HG03565 (cell line): ENCODE data around the gene ACADM.
A peak's percentile ranks its signal among the peaks of the same experiment; 100 is the strongest.
"Not testable (repeated sequence)": the region's sequence is repeated elsewhere in the genome, so short reads cannot be mapped to it uniquely, and the experiment has no call there.

Source experiments
- ATAC-seq: cut with Tn5 transposase; IDR thresholded peaks from one replicate; pipeline ENCODE4 v1.9.1; 2021; ENCODE audit warnings: mild to moderate bottlenecking, moderate library complexity; ENCODE audit not compliant: unreplicated experiment

Gene ACADM

DNA sequence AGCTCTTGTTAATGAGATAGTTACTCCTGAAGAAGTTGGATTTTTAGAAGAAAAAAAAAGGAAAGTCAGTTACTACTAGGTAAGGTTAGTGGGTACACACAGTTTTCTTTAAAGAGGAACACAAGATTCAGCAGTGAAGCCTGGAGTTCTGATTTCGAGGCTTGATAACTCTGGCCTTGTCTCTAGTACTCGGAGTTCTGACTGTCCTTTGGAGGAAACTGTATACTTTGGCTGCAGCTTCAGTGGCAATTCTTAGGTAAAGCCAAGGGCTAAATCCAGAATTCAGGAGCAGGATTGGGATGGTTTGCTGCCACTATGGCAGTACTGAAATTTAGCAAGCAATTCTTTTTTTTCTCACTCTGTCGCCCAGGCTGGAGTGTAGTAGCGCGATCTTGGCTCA is 9.2 kb downstream of the ACADM start:
- no peak for ATAC-seq

DNA sequence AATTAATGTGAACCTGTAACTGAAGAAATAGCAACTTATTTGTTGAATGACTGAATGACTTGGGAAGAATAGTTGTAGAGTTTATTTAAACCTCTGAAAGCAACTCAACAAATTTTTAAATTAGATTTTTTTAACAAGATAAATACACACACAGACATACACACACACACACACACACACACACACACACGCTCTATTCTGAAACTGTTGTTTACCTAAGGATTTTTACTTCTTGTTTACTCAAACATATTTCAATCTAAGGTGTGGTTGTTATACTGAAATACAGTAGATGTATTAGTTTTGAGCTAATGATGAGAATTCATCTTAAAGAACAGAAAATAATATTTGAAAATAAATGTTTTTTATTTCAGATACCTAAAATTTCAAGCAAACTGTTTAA is 11.5 kb downstream of the ACADM start:
- ATAC-seq, result no peak

DNA sequence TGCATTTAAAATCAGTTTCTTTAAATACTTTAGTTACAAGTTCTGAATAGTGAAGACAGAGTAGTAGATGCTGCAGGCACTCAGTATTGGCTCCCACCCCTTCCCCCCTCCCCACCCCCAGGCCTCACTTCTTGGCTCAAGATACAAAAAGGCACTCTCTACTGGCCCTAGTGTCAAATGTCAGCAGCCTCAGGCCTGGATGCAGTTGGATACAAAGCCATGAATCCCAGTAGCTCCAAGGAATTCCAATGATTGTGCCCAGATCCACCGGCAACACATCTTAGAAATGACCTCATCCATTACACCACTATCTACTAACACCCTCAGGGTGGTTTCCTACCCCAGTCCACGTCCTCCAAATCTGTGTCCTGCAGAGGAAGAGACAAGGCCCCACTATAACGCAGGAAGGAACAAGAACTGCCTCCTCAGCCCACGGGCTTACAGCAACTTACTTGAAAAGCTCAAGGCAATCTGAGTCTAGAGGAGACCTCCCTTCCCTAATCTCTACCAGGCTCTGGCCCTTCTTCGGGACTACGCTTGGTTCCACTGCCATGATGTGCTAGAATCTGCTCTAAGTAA is 17.6 kb downstream of the ACADM start:
- ATAC-seq, result no peak

GRCh38 chr1:75745276-75745675 is 20.8 kb downstream of the ACADM start:
- ATAC-seq, result peak; percentile 81

- ATAC-seq, result not testable (repeated sequence)
Observed at GRCh38 chr1:75757210-75757609, 32.7 kb downstream of the ACADM start.

- not testable (repeated sequence) for ATAC-seq
Observed at GRCh38 chr1:75758543-75758942, 34.0 kb downstream of the ACADM start.

DNA sequence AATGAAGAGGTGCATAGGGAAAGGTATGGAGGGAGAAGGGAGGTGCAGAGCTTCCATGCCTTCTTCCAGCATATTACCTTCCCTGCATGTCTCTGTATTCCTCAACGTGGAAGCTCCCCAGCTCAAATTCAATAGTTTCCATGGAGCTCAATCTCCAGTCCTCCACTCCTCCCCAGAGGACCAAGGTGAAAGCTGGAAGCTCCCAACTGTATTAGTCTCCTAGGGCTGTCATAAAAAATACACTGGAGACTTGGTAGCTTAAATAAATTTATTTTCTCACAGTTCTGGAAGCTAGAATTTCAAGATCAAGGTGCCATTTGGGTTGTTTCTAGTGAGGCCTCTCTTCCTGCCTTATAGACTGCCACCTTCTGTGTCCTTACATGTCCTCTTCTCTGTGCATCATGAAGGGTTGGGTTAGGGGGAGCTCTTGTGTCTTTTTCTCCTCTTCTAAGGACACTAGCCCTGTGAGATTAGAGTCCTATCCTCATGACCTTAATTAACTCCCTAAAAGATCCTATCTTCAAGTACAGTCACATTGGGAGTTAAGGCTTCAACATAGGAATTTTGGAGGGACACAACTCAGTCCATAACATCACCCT is 39.6 kb downstream of the ACADM start:
- no peak for ATAC-seq

DNA sequence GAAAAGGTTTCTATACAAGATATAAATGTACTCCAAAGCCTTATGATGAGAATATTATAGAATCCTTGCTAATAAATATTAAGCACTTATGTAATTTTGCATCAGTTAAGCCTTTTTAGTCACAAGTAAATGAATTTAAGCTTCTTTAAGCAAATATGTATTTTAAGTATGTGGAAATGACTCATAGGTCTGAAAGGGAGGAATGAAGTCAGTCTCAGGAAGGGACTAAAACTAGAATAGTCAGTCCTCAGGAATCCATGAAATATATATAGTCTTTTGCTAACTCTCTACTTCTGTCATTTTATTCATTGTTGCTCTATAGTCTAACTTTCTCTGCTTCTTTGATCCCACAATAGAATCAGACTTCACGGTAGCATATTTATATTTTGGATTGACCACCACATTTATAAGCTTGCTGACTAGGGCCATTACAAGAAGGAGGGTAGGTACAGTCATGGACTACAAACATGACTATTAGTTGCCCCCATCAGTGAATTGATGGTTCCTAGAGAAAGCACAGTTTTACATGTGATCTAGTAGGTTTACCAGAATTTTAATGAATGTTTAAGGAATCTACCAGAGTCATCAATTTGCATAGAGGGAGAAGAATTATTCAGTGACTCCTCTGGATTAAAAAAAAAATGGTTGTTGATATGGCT is 41.3 kb downstream of the ACADM start:
- no peak for ATAC-seq

- no peak for ATAC-seq
Observed at GRCh38 chr1:75768016-75768415, 43.5 kb downstream of the ACADM start.

GRCh38 chr1:75770761-75771160 is 46.3 kb downstream of the ACADM start:
- no peak for ATAC-seq

GRCh38 chr1:75771978-75772377 is 47.5 kb downstream of the ACADM start:
- no peak for ATAC-seq

GRCh38 chr1:75777812-75778211 is 53.3 kb downstream of the ACADM start:
- ATAC-seq, result not testable (repeated sequence)

- ATAC-seq, result not testable (repeated sequence)
Observed at GRCh38 chr1:75778694-75779093, 54.2 kb downstream of the ACADM start.

- ATAC-seq, result not testable (repeated sequence)
Observed at GRCh38 chr1:75780183-75780582, 55.7 kb downstream of the ACADM start.

DNA sequence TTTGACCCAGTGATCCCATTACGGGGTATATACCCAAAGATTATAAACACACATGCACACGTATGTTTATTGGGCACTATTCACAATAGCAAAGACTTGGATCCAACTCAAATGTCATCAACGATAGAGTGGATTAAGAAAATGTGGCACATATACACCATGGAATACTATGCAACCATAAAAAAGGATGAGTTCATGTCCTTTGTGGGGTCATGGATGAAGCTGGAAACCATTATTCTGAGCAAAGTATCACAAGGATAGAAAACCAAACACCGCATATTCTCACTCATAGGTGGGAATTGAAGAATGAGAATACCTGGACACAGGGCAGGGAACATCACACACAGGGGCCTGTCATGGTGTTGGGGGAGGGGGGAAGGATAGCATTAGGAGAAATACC is 59.4 kb downstream of the ACADM start:
- not testable (repeated sequence) for ATAC-seq

DNA sequence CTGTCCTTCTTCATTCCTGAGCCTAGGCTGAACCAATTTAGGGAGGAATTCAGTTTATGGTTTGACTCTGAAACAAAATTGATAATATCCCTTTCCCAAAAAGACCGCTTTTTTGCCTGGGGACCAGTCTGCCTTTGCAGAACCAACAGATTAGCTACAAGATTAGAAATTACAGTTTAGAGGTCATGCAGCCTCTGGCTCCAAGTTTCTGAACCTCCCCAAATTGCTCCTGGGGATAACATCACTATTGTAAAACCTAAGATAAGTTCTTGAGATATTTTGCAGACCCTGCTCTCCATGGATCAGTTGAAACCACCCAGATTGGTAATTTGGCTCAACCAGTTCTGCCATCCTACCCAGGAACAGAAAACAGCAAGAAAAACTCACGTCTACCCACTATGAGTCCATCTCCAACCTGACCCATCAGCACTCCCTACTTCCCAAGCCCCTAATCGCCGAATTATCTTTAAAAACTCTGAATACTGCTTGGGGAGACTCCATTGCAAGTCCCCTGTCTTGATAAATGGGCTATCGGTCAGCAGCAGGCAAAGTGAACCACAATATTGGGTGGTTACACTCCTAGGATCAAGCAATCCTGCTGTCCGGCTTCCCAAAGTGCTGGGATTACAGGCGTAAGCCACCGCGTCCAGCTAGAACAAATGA is 60.9 kb downstream of the ACADM start:
- peak; percentile 7 for ATAC-seq

- peak; percentile 72 for ATAC-seq
Observed at GRCh38 chr1:75785983-75786853, 61.7 kb downstream of the ACADM start, which contains the start of gene RABGGTB. RABGGTB (plus strand) TSS chr1:75786256; CDS start chr1:75786272, 16 bp downstream.

GRCh38 chr1:75786901-75787493 is 62.5 kb downstream of the ACADM start:
- ATAC-seq, result no peak

- no peak for ATAC-seq
Observed at GRCh38 chr1:75787524-75787923, 63.0 kb downstream of the ACADM start.

DNA sequence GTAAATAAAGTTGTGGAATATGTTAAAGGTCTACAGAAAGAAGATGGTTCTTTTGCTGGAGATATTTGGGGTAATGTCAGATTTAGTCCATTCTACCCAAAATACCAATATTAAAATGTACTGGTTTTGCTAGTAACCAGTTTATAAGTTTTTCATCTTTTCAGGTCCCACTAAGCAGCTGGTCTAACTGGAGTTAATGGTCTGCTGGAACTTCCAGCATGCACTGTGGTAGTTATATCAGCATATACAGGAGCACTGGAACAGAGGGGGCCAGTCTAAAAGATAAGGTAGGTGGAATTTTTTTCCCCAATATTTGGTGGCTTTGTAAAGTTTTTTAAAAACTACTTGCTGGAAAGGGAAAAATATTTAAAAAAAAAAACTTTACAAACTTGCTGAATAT is 65.5 kb downstream of the ACADM start:
- no peak for ATAC-seq
